H1 (cell line): ENCODE results near the gene CFAP97. TPM values are rescaled to one million over a fixed set of nuclear protein-coding genes. Genes with fewer than 3 reads are reported as not detected.

Experiments used
- CTCF ChIA-PET: fragments of 300-600 bp; sonication (Branson Sonifier 250); formaldehyde crosslinking; loops from one replicate; lab custom pipeline; 2021; ENCODE audit not compliant: partially characterized antibody; lab: Charles Lee
- POLR2A ChIA-PET: fragments of 300-600 bp; sonication (Branson Sonifier 250); formaldehyde crosslinking; loops from one replicate; lab custom pipeline; 2021; ENCODE audit warnings: inconsistent platforms; ENCODE audit not compliant: partially characterized antibody; lab: Charles Lee
- DNase-seq, 2 experiments: peaks; one replicate each; pipeline versions ENCODE4 v3.0.0 to v3.0.0-alpha.2; 2010 to 2022; ENCODE audit warnings: low spot score in 2 of 2, low read depth in 1 of 2, mixed read lengths in 1 of 2
- FAIRE-seq: peaks from 2 replicates; lab custom pipeline; 2011; peaks lifted over from hg19 to GRCh38; lab: Jason Lieb, UNC
- H2AFZ ChIP-seq: 2 replicates; pipeline ENCODE4 v1.8.1; 2012; ENCODE audit warnings: low read length, inconsistent platforms
- H2AK5ac ChIP-seq: 2 replicates; pipeline ENCODE4 v1.6.1; 2013; ENCODE audit warnings: low read depth, low read length
- H2BK120ac ChIP-seq: replicated peaks from 2 replicates; pipeline ENCODE3; 2013; ENCODE audit warnings: low read depth, low read length, inconsistent platforms
- H2BK12ac ChIP-seq: 2 replicates; pipeline ENCODE4 v1.6.1; 2013; ENCODE audit warnings: low read depth, low read length
- H2BK15ac ChIP-seq: 2 replicates; pipeline ENCODE4 v1.6.1; 2013; ENCODE audit warnings: low read length
- H2BK20ac ChIP-seq: 2 replicates; pipeline ENCODE4 v1.6.1; 2013; ENCODE audit warnings: low read length
- H2BK5ac ChIP-seq: 2 replicates; pipeline ENCODE4 v1.6.1; 2013; ENCODE audit warnings: low read depth, low read length
- H3K14ac ChIP-seq: 2 replicates; pipeline ENCODE4 v1.6.1; 2013; ENCODE audit warnings: inconsistent platforms; ENCODE audit not compliant: insufficient read length
- H3K18ac ChIP-seq: 2 replicates; pipeline ENCODE4 v1.6.1; 2013; ENCODE audit warnings: low read length; ENCODE audit errors: extremely low read depth
- H3K23ac ChIP-seq: 2 replicates; pipeline ENCODE4 v1.6.1; 2013; ENCODE audit warnings: inconsistent platforms; ENCODE audit not compliant: insufficient read length
- H3K23me2 ChIP-seq: 2 replicates; pipeline ENCODE4 v1.6.1; 2013; ENCODE audit warnings: low read depth, low read length
- H3K27ac ChIP-seq: 2 replicates; pipeline ENCODE4 v1.6.1; 2011; ENCODE audit warnings: low read depth, low read length, inconsistent platforms
- H3K27me3 ChIP-seq, 4 experiments: replicated peaks in 1 of 4; 1 replicate in 1 of 4; 2 replicates in 3 of 4; pipeline versions ENCODE4 v1.6.1 to v1.8.1; 2011 to 2013; ENCODE audit warnings: low read length in 3 of 4, mild to moderate bottlenecking in 3 of 4, inconsistent platforms in 2 of 4, mixed read lengths in 2 of 4, moderate library complexity in 1 of 4; ENCODE audit not compliant: control insufficient read depth in 3 of 4, insufficient read depth in 3 of 4; ENCODE audit errors: extremely low read depth in 1 of 4
- H3K36me3 ChIP-seq, 4 experiments: 2 replicates each; pipeline versions ENCODE4 v1.6.1 to v1.8.1; 2011 to 2013; ENCODE audit warnings: mild to moderate bottlenecking in 4 of 4, low read length in 3 of 4, moderate library complexity in 2 of 4, control low read depth in 1 of 4, inconsistent platforms in 1 of 4; ENCODE audit not compliant: insufficient read depth in 4 of 4, control insufficient read depth in 2 of 4
- H3K4ac ChIP-seq: replicated peaks from 2 replicates; pipeline ENCODE3; 2013; ENCODE audit warnings: low read length, low read depth, mixed read lengths, inconsistent platforms; ENCODE audit not compliant: insufficient read length
- H3K4me1 ChIP-seq, 4 experiments: replicated peaks in 1 of 4; 1 replicate in 1 of 4; 2 replicates in 3 of 4; pipeline versions ENCODE4 v1.6.1 to v1.8.1; 2011 to 2013; ENCODE audit warnings: low read length in 3 of 4, inconsistent platforms in 2 of 4, mixed read lengths in 1 of 4; ENCODE audit not compliant: insufficient read depth in 4 of 4, control insufficient read depth in 3 of 4
- H3K4me2 ChIP-seq, 2 experiments: 2 replicates each; pipeline versions ENCODE4 v1.6.1 to v1.8.1; 2011 to 2013; ENCODE audit warnings: low read depth in 2 of 2, low read length in 2 of 2, control low read depth in 1 of 2, inconsistent platforms in 1 of 2, mild to moderate bottlenecking in 1 of 2; ENCODE audit not compliant: insufficient read depth in 1 of 2
- H3K4me3 ChIP-seq, 4 experiments: fragments of 200-600, 300-600 bp in 1 of 4; sonication (generic), shearing (Covaris generic), sonication (Bioruptor Twin) in 1 of 4; 2 replicates each; pipeline versions ENCODE4 v1.5.1 to v1.8.1; 2011 to 2016; ENCODE audit warnings: low read length in 4 of 4, low read depth in 3 of 4, control low read depth in 2 of 4, inconsistent platforms in 2 of 4, mild to moderate bottlenecking in 2 of 4, mixed read lengths in 1 of 4, moderate library complexity in 1 of 4; ENCODE audit not compliant: insufficient read depth in 2 of 4; ENCODE audit errors: extremely low read depth in 1 of 4
- H3K56ac ChIP-seq: replicated peaks from 2 replicates; pipeline ENCODE3; 2013; ENCODE audit warnings: low read depth, mild to moderate bottlenecking, mixed read lengths, low read length, inconsistent platforms; ENCODE audit not compliant: insufficient read length
- H3K79me1 ChIP-seq: 2 replicates; pipeline ENCODE4 v1.6.1; 2013; ENCODE audit warnings: low read depth, low read length, control low read depth
- H3K79me2 ChIP-seq, 2 experiments: 2 replicates each; pipeline versions ENCODE4 v1.6.1 to v1.8.1; 2012 to 2013; ENCODE audit warnings: low read length in 2 of 2, mild to moderate bottlenecking in 2 of 2, inconsistent platforms in 1 of 2; ENCODE audit not compliant: insufficient read depth in 2 of 2, control insufficient read depth in 1 of 2
- H3K9ac ChIP-seq, 4 experiments: replicated peaks in 1 of 4; 1 replicate in 1 of 4; 2 replicates in 3 of 4; pipeline versions ENCODE4 v1.6.1 to v1.8.1; 2011 to 2013; ENCODE audit warnings: low read depth in 3 of 4, low read length in 3 of 4, control low read depth in 2 of 4, mild to moderate bottlenecking in 2 of 4, moderate library complexity in 2 of 4, inconsistent platforms in 1 of 4; ENCODE audit errors: extremely low read depth in 1 of 4
- H3K9me3 ChIP-seq, 2 experiments: 2 replicates each; pipeline versions ENCODE4 v1.6.1 to v1.8.1; 2012 to 2013; ENCODE audit warnings: mild to moderate bottlenecking in 2 of 2, moderate library complexity in 2 of 2, control low read depth in 1 of 2, inconsistent platforms in 1 of 2, low read depth in 1 of 2, low read length in 1 of 2, mixed read lengths in 1 of 2; ENCODE audit not compliant: insufficient read depth in 2 of 2
- H4K20me1 ChIP-seq, 2 experiments: replicated peaks in 1 of 2; 2 replicates each; pipeline versions ENCODE3 to v1.8.1; 2011 to 2013; ENCODE audit warnings: inconsistent platforms in 2 of 2, low read length in 2 of 2, mild to moderate bottlenecking in 1 of 2; ENCODE audit not compliant: insufficient read depth in 2 of 2, control insufficient read depth in 1 of 2
- H4K5ac ChIP-seq: 2 replicates; pipeline ENCODE4 v1.6.1; 2013; ENCODE audit warnings: low read length, low read depth, mixed read lengths, inconsistent platforms; ENCODE audit not compliant: insufficient read length
- H4K8ac ChIP-seq: 2 replicates; pipeline ENCODE4 v1.8.0; 2013; ENCODE audit warnings: mild to moderate bottlenecking, moderate library complexity, low read length, inconsistent platforms; ENCODE audit not compliant: insufficient read depth; ENCODE audit errors: extremely low read depth
- H4K91ac ChIP-seq: replicated peaks from 2 replicates; pipeline ENCODE3; 2013; ENCODE audit warnings: low read length, mixed read lengths, inconsistent platforms; ENCODE audit not compliant: insufficient read length
- WGBS, 2 experiments: shearing (Covaris generic) in 1 of 2; methylation state at CpG; one replicate each; pipeline versions ENCODE4 v1.1.6 to v1.1.7; 2013 to 2015; ENCODE audit warnings: low lambda C conversion rate in 2 of 2, mixed read lengths in 2 of 2, inconsistent platforms in 1 of 2, low coverage in 1 of 2, missing lambda C conversion rate in 1 of 2; ENCODE audit not compliant: insufficient replicate concordance in 2 of 2, insufficient coverage in 1 of 2, insufficient read length in 1 of 2; ENCODE audit errors: extremely low coverage in 1 of 2, missing lambda C conversion rate in 1 of 2; 5-methylcytosine and 5-hydroxymethylcytosine counted together
- polyA plus RNA-seq, 7 experiments: library from polyadenylated mRNA; depleted of rRNA in 3 of 7; stranded (reverse) in 5 of 7; unstranded in 2 of 7; fragments of >200 nt in 5 of 7; fragments of 200-250 nt in 2 of 7; gene quantifications; 1 replicate in 5 of 7; 2 replicates in 1 of 7; 4 replicates in 1 of 7; pipeline versions ENCODE4 v1.2.1 to v1.2.3, GENCODE V29; 2011 to 2013; ENCODE audit warnings: missing spikeins in 2 of 7, mixed read lengths in 2 of 7
- total RNA-seq: library from RNA; stranded (reverse); fragmentation: NEBNext Ultra II Directional; extraction: Animal tissue kit (Norgen Biotek cat#: 25700); gene quantifications from 2 replicates; pipeline ENCODE4 v1.2.1, GENCODE V29; 2021

CFAP97 gene
- total and polyA plus RNA-seq, 2 of the 8 experiments (the other 6 are each of a cell fraction or from before 2014, with no cell fraction given): 9.2 to 40.4 TPM

DNA sequence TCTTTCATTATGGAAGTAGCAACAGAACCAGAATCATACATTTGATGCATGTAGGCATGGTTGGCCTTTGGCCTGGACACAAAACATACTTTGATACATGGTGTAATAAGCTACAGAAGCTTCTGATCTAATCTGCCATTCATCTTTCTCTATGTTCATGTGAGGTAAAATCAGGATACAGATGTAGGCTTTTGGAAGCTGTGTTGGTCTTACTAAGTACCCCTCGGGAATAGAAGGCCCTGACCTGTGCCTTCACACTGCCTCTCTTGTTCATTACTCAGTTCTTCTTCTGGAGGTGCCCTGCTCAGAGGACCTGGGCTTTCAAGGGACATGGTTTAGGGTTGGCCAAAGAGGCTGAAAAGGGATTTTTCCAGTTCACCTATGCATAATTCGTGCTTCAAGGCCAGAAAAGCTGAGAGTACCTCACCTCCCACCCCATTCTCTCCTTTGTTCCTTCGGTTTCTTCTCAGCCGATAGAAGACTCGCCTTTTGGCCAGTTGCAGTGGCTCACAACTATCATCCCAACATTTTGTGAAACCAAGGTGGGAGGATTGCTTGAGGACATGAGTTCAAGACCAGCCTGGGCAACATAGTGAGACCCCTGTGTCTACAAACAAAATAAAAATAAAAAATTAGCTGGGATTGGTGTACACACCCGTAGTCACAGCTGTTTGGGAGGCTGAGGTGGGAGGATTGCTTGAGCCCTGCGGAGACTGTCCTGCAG, 31.5 kb upstream of the CFAP97 start:
- Histone ChIP-seq H3K79me1 (peaks cover 2% of the 10 kb centered on the region; the same call in 1 of the 2 replicates), H3K9me3 (peaks cover 8 to 13% of the 10 kb centered on the region in 2 experiments; a peak in 2 of 4 replicates), H4K5ac (no peak overlapping the region), H3K23me2 (no peaks in the 10 kb centered on the region), H2BK5ac (no peak overlapping the region), H4K20me1 (peaks cover 0 to 3% of the 10 kb centered on the region in 2 experiments), H2BK15ac (no peak overlapping the region), H4K8ac (no peak overlapping the region), H3K9ac (no peak overlapping the region), H3K4me1 (no peaks in the 10 kb centered on the region), H3K4me3 (no peak overlapping the region), H3K18ac (no peak overlapping the region), H3K36me3 (peaks cover 0 to 5% (median 0%) of the 10 kb centered on the region in 4 experiments; a peak in 3 of 8 replicates), H2AK5ac (no peak overlapping the region), H2AFZ (no peak overlapping the region), H3K56ac (no peak overlapping the region), H3K79me2 (peaks cover 0 to 22% of the 10 kb centered on the region in 2 experiments; a peak in 2 of 4 replicates), H2BK20ac (no peak overlapping the region), H3K4me2 (no peak overlapping the region), H3K14ac (no peak overlapping the region), H3K23ac (no peak overlapping the region), H2BK120ac (no peak overlapping the region), H3K27me3 (no peaks in the 10 kb centered on the region), H2BK12ac (no peak overlapping the region), H4K91ac (no peak overlapping the region), H3K27ac (no peak overlapping the region), H3K4ac (no peak overlapping the region)
- POLR2A ChIA-PET: no interaction called here
- FAIRE-seq (no peak), DNase-seq (no peak)
- CTCF ChIA-PET: interaction anchor here (1.5 to 1.6 kb wide), 2 partner anchors 8 to 101 kb away, joined by 3 to 4 read pairs; no protein-coding TSS in a partner anchor
- WGBS, 2 experiments: 82% methylated on average over 7 of the region's 7 CpGs; no CpG with 5 or more reads in 1 of the 2 experiments
